Measurements from ENCODE around the gene CD244.

DNA sequence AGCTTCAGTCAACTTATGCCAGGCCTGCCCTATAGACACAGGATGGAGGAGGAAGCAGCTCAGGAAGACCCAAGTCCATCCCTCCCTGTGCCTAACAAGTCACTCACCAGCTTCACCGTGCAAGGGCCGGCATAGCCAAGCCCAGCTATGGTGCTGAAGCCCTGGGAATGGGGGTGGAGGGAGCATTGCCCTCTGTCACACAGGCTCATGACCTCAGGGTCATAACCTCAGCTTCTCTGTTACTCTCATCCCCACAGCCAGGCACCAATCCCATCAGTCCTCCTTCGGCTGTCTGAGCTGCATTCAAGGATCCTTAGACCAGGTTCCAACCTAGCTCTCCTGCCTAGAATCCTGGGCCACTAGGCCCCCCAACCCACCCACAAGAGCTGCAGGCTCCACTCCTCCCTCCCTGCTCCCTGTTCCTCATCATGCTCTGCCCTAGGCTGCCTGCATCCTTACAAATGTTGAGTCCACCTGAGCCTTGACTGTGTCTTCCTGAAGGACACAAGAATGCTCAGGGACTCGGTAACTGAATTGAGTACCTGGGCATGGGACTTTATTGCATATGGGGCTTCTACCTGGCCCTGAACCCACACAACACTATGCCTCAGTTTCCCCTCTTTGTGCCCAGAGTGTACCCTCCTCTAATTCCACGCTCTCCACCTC lies 1.7 kb downstream of the CD244 start:
- TF ChIP-seq, protein P1, sequence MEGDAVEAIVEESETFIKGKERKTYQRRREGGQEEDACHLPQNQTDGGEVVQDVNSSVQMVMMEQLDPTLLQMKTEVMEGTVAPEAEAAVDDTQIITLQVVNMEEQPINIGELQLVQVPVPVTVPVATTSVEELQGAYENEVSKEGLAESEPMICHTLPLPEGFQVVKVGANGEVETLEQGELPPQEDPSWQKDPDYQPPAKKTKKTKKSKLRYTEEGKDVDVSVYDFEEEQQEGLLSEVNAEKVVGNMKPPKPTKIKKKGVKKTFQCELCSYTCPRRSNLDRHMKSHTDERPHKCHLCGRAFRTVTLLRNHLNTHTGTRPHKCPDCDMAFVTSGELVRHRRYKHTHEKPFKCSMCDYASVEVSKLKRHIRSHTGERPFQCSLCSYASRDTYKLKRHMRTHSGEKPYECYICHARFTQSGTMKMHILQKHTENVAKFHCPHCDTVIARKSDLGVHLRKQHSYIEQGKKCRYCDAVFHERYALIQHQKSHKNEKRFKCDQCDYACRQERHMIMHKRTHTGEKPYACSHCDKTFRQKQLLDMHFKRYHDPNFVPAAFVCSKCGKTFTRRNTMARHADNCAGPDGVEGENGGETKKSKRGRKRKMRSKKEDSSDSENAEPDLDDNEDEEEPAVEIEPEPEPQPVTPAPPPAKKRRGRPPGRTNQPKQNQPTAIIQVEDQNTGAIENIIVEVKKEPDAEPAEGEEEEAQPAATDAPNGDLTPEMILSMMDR (IDR thresholded peaks at IDR 0.05), result no peak
- TF ChIP-seq POLR2A (IDR thresholded peaks at IDR 0.05), result no peak
